CD4-positive, alpha-beta memory T cell (primary cell): Measurements from ENCODE around the gene MAST4. TPM values are rescaled to one million over a fixed set of nuclear protein-coding genes. Genes with fewer than 3 reads are reported as not detected.
A peak's percentile ranks its signal among the peaks of the same experiment; 100 is the strongest.

Experiments used
- CTCF ChIA-PET: fragments of 350-600 bp; sonication (Branson Sonifier 250); formaldehyde crosslinking; loops from one replicate; lab custom pipeline; 2021; ENCODE audit warnings: inconsistent platforms; ENCODE audit not compliant: partially characterized antibody; lab: Charles Lee
- POLR2A ChIA-PET: fragments of 350-600 bp; sonication (Branson Sonifier 250); formaldehyde crosslinking; loops from one replicate; lab custom pipeline; 2021; ENCODE audit not compliant: partially characterized antibody; lab: Charles Lee
- DNase-seq, 5 donors: peaks; one replicate each; pipeline versions ENCODE4 v3.0.0 to v3.0.0-alpha.2; 2020 to 2022; ENCODE audit warnings: mixed read lengths in 1 of 5
- H3K27ac ChIP-seq: one replicate; pipeline ENCODE4 v1.7.0; 2013; ENCODE audit warnings: low read depth, low read length
- H3K27me3 ChIP-seq: 2 replicates; pipeline ENCODE4 v1.7.0; 2013; ENCODE audit warnings: mild to moderate bottlenecking, low read length, moderate library complexity; ENCODE audit not compliant: insufficient read depth
- H3K36me3 ChIP-seq: 2 replicates; pipeline ENCODE4 v1.7.0; 2013; ENCODE audit warnings: mild to moderate bottlenecking, low read length, moderate library complexity; ENCODE audit not compliant: insufficient read depth
- H3K4me1 ChIP-seq: 2 replicates; pipeline ENCODE4 v1.7.0; 2013; ENCODE audit warnings: mild to moderate bottlenecking, low read length, moderate library complexity; ENCODE audit not compliant: insufficient read depth
- H3K4me3 ChIP-seq, 2 donors: one replicate each; pipeline ENCODE4 v1.7.0; 2013; ENCODE audit warnings: low read length in 2 of 2, mild to moderate bottlenecking in 1 of 2
- H3K9me3 ChIP-seq, 2 donors: one replicate each; pipeline ENCODE4 v1.7.0; 2013; ENCODE audit warnings: low read length in 2 of 2, control low read depth in 1 of 2; ENCODE audit not compliant: control insufficient read depth in 1 of 2
- H3K27ac Mint-ChIP-seq, 7 donors: one replicate each; pipeline ENCODE4 v1.8.0; 2020 to 2021; ENCODE audit warnings: mixed read lengths in 7 of 7, mild to moderate bottlenecking in 6 of 7, inconsistent platforms in 3 of 7, moderate library complexity in 3 of 7
- H3K27me3 Mint-ChIP-seq, 2 donors: one replicate each; pipeline ENCODE4 v1.8.0; 2020 to 2021; ENCODE audit warnings: mixed read lengths in 2 of 2
- H3K36me3 Mint-ChIP-seq, 2 donors: one replicate each; pipeline ENCODE4 v1.8.0; 2020 to 2021; ENCODE audit warnings: mixed read lengths in 2 of 2, inconsistent platforms in 1 of 2, mild to moderate bottlenecking in 1 of 2
- H3K4me1 Mint-ChIP-seq, 4 donors: one replicate each; pipeline ENCODE4 v1.8.0; 2020 to 2021; ENCODE audit warnings: mixed read lengths in 4 of 4, mild to moderate bottlenecking in 1 of 4
- H3K4me3 Mint-ChIP-seq, 8 donors: one replicate each; pipeline ENCODE4 v1.8.0; 2020 to 2021; ENCODE audit warnings: mixed read lengths in 8 of 8, mild to moderate bottlenecking in 7 of 8, moderate library complexity in 6 of 8, inconsistent platforms in 3 of 8
- H3K9me3 Mint-ChIP-seq, 8 donors: one replicate each; pipeline ENCODE4 v1.8.0; 2020 to 2021; ENCODE audit warnings: mixed read lengths in 8 of 8, mild to moderate bottlenecking in 5 of 8, inconsistent platforms in 3 of 8, moderate library complexity in 1 of 8
- intact Hi-C: fragments of 100-400 bp; cut with micrococcal nuclease; formaldehyde crosslinking; loops from one replicate; pipeline ENCODE4 v1.15.1; 2023
- polyA plus RNA-seq, 2 donors: library from polyadenylated mRNA; unstranded; fragments of 300-500 nt; fragmentation: Illumina TruSeq; gene quantifications; one replicate each; pipeline ENCODE4 v1.2.3, GENCODE V29; 2021
- total RNA-seq, 2 experiments: library from RNA; stranded (reverse); gene quantifications; one replicate each; pipeline ENCODE4 v1.2.3, GENCODE V29; 2021

MAST4 gene
- total and polyA plus RNA-seq, 4 experiments from 2014 or later, result 9.2 to 27.0 (median 21.3) TPM

DNA sequence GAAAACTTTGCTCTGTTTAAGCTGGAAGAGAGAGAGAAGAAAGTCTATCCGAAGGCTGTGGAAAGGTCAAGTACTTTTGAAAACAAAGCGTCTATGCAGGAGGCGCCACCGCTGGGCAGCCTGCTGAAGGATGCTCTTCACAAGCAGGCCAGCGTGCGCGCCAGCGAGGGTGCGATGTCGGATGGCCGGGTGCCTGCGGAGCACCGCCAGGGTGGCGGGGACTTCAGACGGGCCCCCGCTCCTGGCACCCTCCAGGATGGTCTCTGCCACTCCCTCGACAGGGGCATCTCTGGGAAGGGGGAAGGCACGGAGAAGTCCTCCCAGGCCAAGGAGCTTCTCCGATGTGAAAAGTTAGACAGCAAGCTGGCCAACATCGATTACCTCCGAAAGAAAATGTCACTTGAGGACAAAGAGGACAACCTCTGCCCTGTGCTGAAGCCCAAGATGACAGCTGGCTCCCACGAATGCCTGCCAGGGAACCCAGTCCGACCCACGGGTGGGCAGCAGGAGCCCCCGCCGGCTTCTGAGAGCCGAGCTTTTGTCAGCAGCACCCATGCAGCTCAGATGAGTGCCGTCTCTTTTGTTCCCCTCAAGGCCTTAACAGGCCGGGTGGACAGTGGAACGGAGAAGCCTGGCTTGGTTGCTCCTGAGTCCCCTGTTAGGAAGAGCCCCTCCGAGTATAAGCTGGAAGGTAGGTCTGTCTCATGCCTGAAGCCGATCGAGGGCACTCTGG lies 567.8 kb downstream of the MAST4 start:
- intact Hi-C loops, result loop anchor here (10.0 kb wide), 1 partner anchor 1091 kb away; no protein-coding TSS in a partner anchor
- no peaks in the 10 kb centered on the region for H3K27me3 ChIP-seq
- H3K36me3 ChIP-seq, result no peaks in the 10 kb centered on the region
- POLR2A ChIA-PET, result interaction anchor here (0.6 to 19.4 kb wide), 9 partner anchors 15 to 1137 kb away, joined by 3 to 703 read pairs (median 10); partner anchors contain the start of gene CD180
- H3K4me1 Mint-ChIP-seq, result peaks cover 57 to 93% (median 77%) of the 10 kb centered on the region in 4 donors
- H3K27me3 Mint-ChIP-seq, result no peaks in the 10 kb centered on the region
- peaks cover 22 to 26% of the 10 kb centered on the region in 2 donors for H3K36me3 Mint-ChIP-seq
- H3K27ac ChIP-seq, result peak overlapping the region; percentile 86
- peak overlapping the region; percentile 86 to 98 (median 97) for H3K27ac Mint-ChIP-seq
- peaks cover 98% of the 10 kb centered on the region for H3K4me1 ChIP-seq
- CTCF ChIA-PET, result interaction anchor here (0.8 to 18.1 kb wide), 5 partner anchors 9 to 46 kb away, joined by 3 to 851 read pairs (median 6); partner anchors contain the start of gene CD180
- peak overlapping the region; percentile 89 to 96 (median 92) for H3K4me3 Mint-ChIP-seq
- H3K9me3 Mint-ChIP-seq, result peaks cover 0 to 2% (median 0%) of the 10 kb centered on the region in 8 donors
- DNase-seq, result no peak
- no peaks in the 10 kb centered on the region for H3K9me3 ChIP-seq
- H3K4me3 ChIP-seq, result peak overlapping the region in 1 of 2 donors; percentile 66

DNA sequence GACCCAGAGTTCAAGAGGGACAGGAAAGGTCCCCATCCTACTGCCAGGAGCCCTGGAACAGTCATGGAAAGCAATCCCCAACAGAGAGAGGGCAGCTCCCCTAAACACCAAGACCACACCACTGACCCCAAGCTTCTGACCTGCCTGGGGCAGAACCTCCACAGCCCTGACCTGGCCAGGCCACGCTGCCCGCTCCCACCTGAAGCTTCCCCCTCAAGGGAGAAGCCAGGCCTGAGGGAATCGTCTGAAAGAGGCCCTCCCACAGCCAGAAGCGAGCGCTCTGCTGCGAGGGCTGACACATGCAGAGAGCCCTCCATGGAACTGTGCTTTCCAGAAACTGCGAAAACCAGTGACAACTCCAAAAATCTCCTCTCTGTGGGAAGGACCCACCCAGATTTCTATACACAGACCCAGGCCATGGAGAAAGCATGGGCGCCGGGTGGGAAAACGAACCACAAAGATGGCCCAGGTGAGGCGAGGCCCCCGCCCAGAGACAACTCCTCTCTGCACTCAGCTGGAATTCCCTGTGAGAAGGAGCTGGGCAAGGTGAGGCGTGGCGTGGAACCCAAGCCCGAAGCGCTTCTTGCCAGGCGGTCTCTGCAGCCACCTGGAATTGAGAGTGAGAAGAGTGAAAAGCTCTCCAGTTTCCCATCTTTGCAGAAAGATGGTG lies 568.8 kb downstream of the MAST4 start:
- intact Hi-C loops, result loop anchor here (5.0 to 10.0 kb wide), 2 partner anchors 163 to 1090 kb away; no protein-coding TSS in a partner anchor
- CTCF ChIA-PET, result interaction anchor here (1.3 to 18.1 kb wide), 4 partner anchors 10 to 45 kb away, joined by 5 to 851 read pairs (median 12); partner anchors contain the start of gene CD180

DNA sequence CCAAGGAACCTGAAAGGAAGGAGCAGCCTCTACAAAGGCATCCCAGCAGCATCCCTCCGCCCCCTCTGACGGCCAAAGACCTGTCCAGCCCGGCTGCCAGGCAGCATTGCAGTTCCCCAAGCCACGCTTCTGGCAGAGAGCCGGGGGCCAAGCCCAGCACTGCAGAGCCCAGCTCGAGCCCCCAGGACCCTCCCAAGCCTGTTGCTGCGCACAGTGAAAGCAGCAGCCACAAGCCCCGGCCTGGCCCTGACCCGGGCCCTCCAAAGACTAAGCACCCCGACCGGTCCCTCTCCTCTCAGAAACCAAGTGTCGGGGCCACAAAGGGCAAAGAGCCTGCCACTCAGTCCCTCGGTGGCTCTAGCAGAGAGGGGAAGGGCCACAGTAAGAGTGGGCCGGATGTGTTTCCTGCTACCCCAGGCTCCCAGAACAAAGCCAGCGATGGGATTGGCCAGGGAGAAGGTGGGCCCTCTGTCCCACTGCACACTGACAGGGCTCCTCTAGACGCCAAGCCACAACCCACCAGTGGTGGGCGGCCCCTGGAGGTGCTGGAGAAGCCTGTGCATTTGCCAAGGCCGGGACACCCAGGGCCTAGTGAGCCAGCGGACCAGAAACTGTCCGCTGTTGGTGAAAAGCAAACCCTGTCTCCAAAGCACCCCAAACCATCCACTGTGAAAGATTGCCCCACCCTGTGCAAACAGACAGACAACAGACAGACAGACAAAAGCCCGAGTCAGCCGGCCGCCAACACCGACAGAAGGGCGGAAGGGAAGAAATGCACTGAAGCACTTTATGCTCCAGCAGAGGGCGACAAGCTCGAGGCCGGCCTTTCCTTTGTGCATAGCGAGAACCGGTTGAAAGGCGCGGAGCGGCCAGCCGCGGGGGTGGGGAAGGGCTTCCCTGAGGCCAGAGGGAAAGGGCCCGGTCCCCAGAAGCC lies 569.6 kb downstream of the MAST4 start:
- DNase-seq, result peak; percentile 80 to 86 (median 81)
- Histone ChIP-seq H3K4me1 (peaks cover 94% of the 10 kb centered on the region), H3K27ac (peak overlapping the region; percentile 86), H3K9me3 (no peaks in the 10 kb centered on the region), H3K27me3 (no peaks in the 10 kb centered on the region), H3K4me3 (peak overlapping the region; percentile 65 to 66), H3K36me3 (no peaks in the 10 kb centered on the region)
- no peaks in the 10 kb centered on the region for H3K27me3 Mint-ChIP-seq
- peak overlapping the region; percentile 89 to 96 (median 92) for H3K4me3 Mint-ChIP-seq
- H3K27ac Mint-ChIP-seq, result peak overlapping the region in 6 of 7 donors; percentile 97 to 98 (median 97)
- peaks cover 25 to 26% of the 10 kb centered on the region in 2 donors for H3K36me3 Mint-ChIP-seq
- POLR2A ChIA-PET, result interaction anchor here (0.8 to 19.4 kb wide), 15 partner anchors 8 to 1240 kb away, joined by 3 to 703 read pairs (median 11); partner anchors contain the start of genes CD180, ERBIN and PIK3R1
- CTCF ChIA-PET, result interaction anchor here (0.8 to 18.1 kb wide), 12 partner anchors 8 to 1114 kb away, joined by 3 to 851 read pairs (median 6); partner anchors contain the start of gene CD180
- H3K9me3 Mint-ChIP-seq, result peaks cover 0 to 2% (median 0%) of the 10 kb centered on the region in 8 donors
- intact Hi-C loops, result loop anchor here (1.0 to 10.0 kb wide), 5 partner anchors 8 to 1089 kb away; partner anchors contain the start of gene PIK3R1
- peaks cover 47 to 80% (median 65%) of the 10 kb centered on the region in 4 donors for H3K4me1 Mint-ChIP-seq

More for the DNA sequence above, 568.8 kb downstream of the MAST4 start:
- no peaks in the 10 kb centered on the region for H3K36me3 ChIP-seq
- POLR2A ChIA-PET, result interaction anchor here (0.8 to 19.4 kb wide), 12 partner anchors 7 to 1116 kb away, joined by 3 to 703 read pairs (median 8); partner anchors contain the start of gene CD180
- H3K36me3 Mint-ChIP-seq, result peaks cover 25 to 26% of the 10 kb centered on the region in 2 donors
- no peaks in the 10 kb centered on the region for H3K27me3 ChIP-seq
- H3K27ac Mint-ChIP-seq, result peak overlapping the region in 6 of 7 donors; percentile 97 to 98 (median 97)
- peaks cover 53 to 87% (median 72%) of the 10 kb centered on the region in 4 donors for H3K4me1 Mint-ChIP-seq
- no peaks in the 10 kb centered on the region for H3K9me3 ChIP-seq
- peak overlapping the region; percentile 86 for H3K27ac ChIP-seq
- DNase-seq, result no peak
- peaks cover 97% of the 10 kb centered on the region for H3K4me1 ChIP-seq
- peak overlapping the region; percentile 65 to 66 for H3K4me3 ChIP-seq
- peaks cover 0 to 2% (median 0%) of the 10 kb centered on the region in 8 donors for H3K9me3 Mint-ChIP-seq
- no peaks in the 10 kb centered on the region for H3K27me3 Mint-ChIP-seq
- peak overlapping the region; percentile 89 to 96 (median 92) for H3K4me3 Mint-ChIP-seq

GRCh38 chr5:67166460-67167285 lies 570.5 kb downstream of the MAST4 start:
- peak overlapping the region; percentile 65 to 66 for H3K4me3 ChIP-seq
- CTCF ChIA-PET, result interaction anchor here (0.6 to 18.1 kb wide), 13 partner anchors 9 to 1113 kb away, joined by 3 to 851 read pairs (median 5); partner anchors contain the start of gene CD180
- peak overlapping the region; percentile 86 for H3K27ac ChIP-seq
- peaks cover 0 to 2% (median 0%) of the 10 kb centered on the region in 8 donors for H3K9me3 Mint-ChIP-seq
- no peaks in the 10 kb centered on the region for H3K36me3 ChIP-seq
- H3K27me3 ChIP-seq, result no peaks in the 10 kb centered on the region
- peaks cover 39 to 71% (median 57%) of the 10 kb centered on the region in 4 donors for H3K4me1 Mint-ChIP-seq
- H3K36me3 Mint-ChIP-seq, result peaks cover 25 to 26% of the 10 kb centered on the region in 2 donors
- intact Hi-C loops, result loop anchor here (1.0 to 10.0 kb wide), 5 partner anchors 9 to 1088 kb away; partner anchors contain the start of gene PIK3R1
- no peaks in the 10 kb centered on the region for H3K9me3 ChIP-seq
- POLR2A ChIA-PET, result interaction anchor here (0.8 to 19.4 kb wide), 14 partner anchors 9 to 1240 kb away, joined by 3 to 703 read pairs (median 14); partner anchors contain the start of genes CD180, ERBIN and PIK3R1
- peak; percentile 66 to 80 (median 71) for DNase-seq
- H3K27ac Mint-ChIP-seq, result peak overlapping the region in 6 of 7 donors; percentile 97 to 98 (median 97)
- H3K27me3 Mint-ChIP-seq, result no peaks in the 10 kb centered on the region
- H3K4me3 Mint-ChIP-seq, result peak overlapping the region; percentile 89 to 96 (median 92)
- H3K4me1 ChIP-seq, result peaks cover 85% of the 10 kb centered on the region

DNA sequence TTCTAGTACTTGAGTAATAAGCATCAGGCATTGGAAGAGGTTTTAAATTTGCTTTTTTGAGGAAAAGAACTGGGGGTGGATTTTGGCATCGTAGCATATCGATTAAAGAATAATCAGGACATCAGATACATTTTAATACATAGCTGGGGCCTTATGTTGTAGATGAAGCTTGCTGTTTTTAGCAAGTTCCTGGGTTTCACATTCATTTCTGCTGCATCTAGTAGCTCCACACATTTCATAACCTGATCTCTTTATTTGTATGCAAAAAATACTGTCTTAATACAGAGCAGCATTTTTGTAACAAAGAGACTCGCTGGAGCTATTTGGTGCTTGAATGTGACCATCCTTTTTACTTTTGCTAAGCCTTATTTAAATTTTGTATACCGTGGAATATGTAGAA lies 571.9 kb downstream of the MAST4 start:
- Histone ChIP-seq H3K4me1 (peaks cover 71% of the 10 kb centered on the region), H3K27me3 (no peaks in the 10 kb centered on the region), H3K36me3 (no peaks in the 10 kb centered on the region), H3K9me3 (no peaks in the 10 kb centered on the region), H3K27ac (peak overlapping the region; percentile 86), H3K4me3 (peak overlapping the region in 1 of 2 donors; percentile 13)
- Mint-ChIP-seq H3K9me3 (peaks cover 0 to 2% (median 0%) of the 10 kb centered on the region in 8 donors), H3K4me1 (peaks cover 26 to 57% (median 43%) of the 10 kb centered on the region in 4 donors), H3K4me3 (peak overlapping the region; percentile 27 to 96 (median 64)), H3K27me3 (no peaks in the 10 kb centered on the region), H3K27ac (peak overlapping the region in 6 of 7 donors; percentile 84 to 98 (median 97)), H3K36me3 (peaks cover 14 to 16% of the 10 kb centered on the region in 2 donors)
- intact Hi-C loops, result loop anchor here (2.0 to 10.0 kb wide), 3 partner anchors 15 to 1087 kb away; no protein-coding TSS in a partner anchor
- DNase-seq, result no peak
- ChIA-PET CTCF (interaction anchor here (1.5 to 18.1 kb wide), 5 partner anchors 10 to 42 kb away, joined by 5 to 851 read pairs (median 27); partner anchors contain the start of gene CD180), POLR2A (interaction anchor here (0.8 to 19.4 kb wide), 10 partner anchors 10 to 1112 kb away, joined by 3 to 703 read pairs (median 16); partner anchors contain the start of genes CD180 and PIK3R1)
